ENCODE measurements around the gene TAOK3. TPM values are rescaled to one million over a fixed set of nuclear protein-coding genes. Genes with fewer than 3 reads are reported as not detected.

TAOK3 gene
- total RNA-seq, 2 donors from 2014 or later: 39.5 to 50.5 TPM

- Histone ChIP-seq H3K36me3 (no peaks in the 10 kb centered on the region), H3K27me3 (no peaks in the 10 kb centered on the region), H3K9ac (ENCODE audit: low read depth in 2 of 2, low read length in 2 of 2) (no peak overlapping the region), H3K4me1 (no peaks in the 10 kb centered on the region), H3K4me3 (no peak overlapping the region), H3K9me3 (no peaks in the 10 kb centered on the region), H3K27ac (no peak overlapping the region)
- DNase-seq: no peak
- intact Hi-C loops (cut with DNase I): no loop called here
- no peak for TF ChIP-seq CTCF (IDR thresholded peaks at IDR 0.05)
These were observed 45.3 kb downstream of the TAOK3 start for GRCh38 chr12:118327391-118327790.

- H3K27ac ChIP-seq: no peak overlapping the region
- H3K9ac ChIP-seq (ENCODE audit: low read depth in 2 of 2, low read length in 2 of 2): no peak overlapping the region
- no peaks in the 10 kb centered on the region for H3K4me1 ChIP-seq
- no peaks in the 10 kb centered on the region for H3K9me3 ChIP-seq
- no peak overlapping the region for H3K4me3 ChIP-seq
- TF ChIP-seq CTCF (IDR thresholded peaks at IDR 0.05): no peak
- no peak for DNase-seq
- H3K36me3 ChIP-seq: no peaks in the 10 kb centered on the region
- no peaks in the 10 kb centered on the region for H3K27me3 ChIP-seq
- intact Hi-C loops (cut with DNase I): no loop called here
These were observed 45.7 kb downstream of the TAOK3 start for GRCh38 chr12:118326991-118327390.

- H3K4me3 ChIP-seq: no peak overlapping the region
- intact Hi-C loops (cut with DNase I): no loop called here
- no peak for TF ChIP-seq CTCF (IDR thresholded peaks at IDR 0.05)
- DNase-seq: no peak
- no peaks in the 10 kb centered on the region for H3K27me3 ChIP-seq
- no peaks in the 10 kb centered on the region for H3K9me3 ChIP-seq
- H3K36me3 ChIP-seq: no peaks in the 10 kb centered on the region
- H3K4me1 ChIP-seq: no peaks in the 10 kb centered on the region
- H3K9ac ChIP-seq (ENCODE audit: low read depth in 2 of 2, low read length in 2 of 2): no peak overlapping the region
- no peak overlapping the region for H3K27ac ChIP-seq
These were observed 47.6 kb downstream of the TAOK3 start for GRCh38 chr12:118325081-118325480.

- Histone ChIP-seq H3K27me3 (no peaks in the 10 kb centered on the region), H3K36me3 (no peaks in the 10 kb centered on the region), H3K4me3 (no peak overlapping the region), H3K9ac (ENCODE audit: low read depth in 2 of 2, low read length in 2 of 2) (no peak overlapping the region), H3K9me3 (no peaks in the 10 kb centered on the region), H3K4me1 (no peaks in the 10 kb centered on the region), H3K27ac (no peak overlapping the region)
- DNase-seq: no peak
- intact Hi-C loops (cut with DNase I): no loop called here
- no peak for TF ChIP-seq CTCF (IDR thresholded peaks at IDR 0.05)
These were observed 53.1 kb downstream of the TAOK3 start for GRCh38 chr12:118319627-118320026.

GRCh38 chr12:118318744-118319143 lies 54.0 kb downstream of the TAOK3 start:
- TF ChIP-seq CTCF (IDR thresholded peaks at IDR 0.05): no peak
- H3K4me1 ChIP-seq: no peaks in the 10 kb centered on the region
- no peak overlapping the region for H3K4me3 ChIP-seq
- no peak overlapping the region for H3K9ac ChIP-seq (ENCODE audit: low read depth in 2 of 2, low read length in 2 of 2)
- H3K9me3 ChIP-seq: no peaks in the 10 kb centered on the region
- intact Hi-C loops (cut with DNase I): no loop called here
- H3K36me3 ChIP-seq: no peaks in the 10 kb centered on the region
- H3K27ac ChIP-seq: no peak overlapping the region
- DNase-seq: no peak
- H3K27me3 ChIP-seq: no peaks in the 10 kb centered on the region

- no peak for DNase-seq
- H3K27ac ChIP-seq: no peak overlapping the region
- H3K36me3 ChIP-seq: no peaks in the 10 kb centered on the region
- TF ChIP-seq CTCF (IDR thresholded peaks at IDR 0.05): no peak
- intact Hi-C loops (cut with DNase I): no loop called here
- no peaks in the 10 kb centered on the region for H3K4me1 ChIP-seq
- no peak overlapping the region for H3K4me3 ChIP-seq
- no peak overlapping the region for H3K9ac ChIP-seq (ENCODE audit: low read depth in 2 of 2, low read length in 2 of 2)
- H3K9me3 ChIP-seq: no peaks in the 10 kb centered on the region
- no peaks in the 10 kb centered on the region for H3K27me3 ChIP-seq
These were observed 55.0 kb downstream of the TAOK3 start for GRCh38 chr12:118317729-118318128.

Measured in colonic mucosa (tissue), 4 donors.